Activated CD4-positive, alpha-beta T cell treated with anti-CD3 and anti-CD28 coated beads, Interleukin-2, amount 50 U/mL, for 4 hours (primary cell): ENCODE measurements around the gene TAF3.
"Not testable (repeated sequence)": the region's sequence is repeated elsewhere in the genome, so short reads cannot be mapped to it uniquely, and the experiment has no call there.

Experiments
- DNase-seq, 2 experiments: peaks; one replicate each; pipeline ENCODE4 v3.0.0-alpha.2; 2020

The TAF3 gene

GRCh38 chr10:7984325-7984724 lies 166.0 kb downstream of the TAF3 start:
- DNase-seq, result no peak

GRCh38 chr10:7984896-7985295 lies 166.6 kb downstream of the TAF3 start:
- DNase-seq, result no peak

GRCh38 chr10:7986851-7987250 lies 168.5 kb downstream of the TAF3 start:
- DNase-seq, result no peak

- no peak for DNase-seq
Measured at GRCh38 chr10:7988989-7989388, 170.7 kb downstream of the TAF3 start.

GRCh38 chr10:7998831-7999230 lies 180.5 kb downstream of the TAF3 start:
- DNase-seq, result no peak

GRCh38 chr10:8004469-8005000 lies 186.2 kb downstream of the TAF3 start:
- no peak for DNase-seq

GRCh38 chr10:8006274-8006999 lies 188.1 kb downstream of the TAF3 start:
- no peak for DNase-seq

GRCh38 chr10:8009031-8009430 lies 190.7 kb downstream of the TAF3 start:
- DNase-seq, result no peak

- DNase-seq, result no peak
Measured at GRCh38 chr10:8013006-8013405, 194.7 kb downstream of the TAF3 start.

GRCh38 chr10:8013619-8014018 lies 195.3 kb downstream of the TAF3 start:
- DNase-seq, result no peak

- no peak for DNase-seq
Measured at GRCh38 chr10:8014649-8015048, 196.3 kb downstream of the TAF3 start.

GRCh38 chr10:8017277-8017676 lies 199.0 kb downstream of the TAF3 start:
- no peak for DNase-seq

GRCh38 chr10:8023321-8023720 lies 205.0 kb downstream of the TAF3 start:
- DNase-seq, result no peak

- no peak for DNase-seq
Measured at GRCh38 chr10:8023851-8024250, 205.5 kb downstream of the TAF3 start.

GRCh38 chr10:8026349-8027259 lies 208.3 kb downstream of the TAF3 start:
- DNase-seq, result no peak

GRCh38 chr10:8031211-8031610 lies 212.9 kb downstream of the TAF3 start:
- DNase-seq, result not testable (repeated sequence)

- DNase-seq, result no peak
Measured at GRCh38 chr10:8032558-8032957, 214.3 kb downstream of the TAF3 start.

GRCh38 chr10:8033812-8034465 lies 215.6 kb downstream of the TAF3 start:
- no peak for DNase-seq

GRCh38 chr10:8034466-8035005 lies 216.2 kb downstream of the TAF3 start:
- DNase-seq, result no peak

- DNase-seq, result no peak
Measured at GRCh38 chr10:8035006-8035640, 216.8 kb downstream of the TAF3 start.

GRCh38 chr10:8035641-8036470 lies 217.6 kb downstream of the TAF3 start:
- no peak for DNase-seq
